ENCODE data around the gene SNAPC4. TPM values are rescaled to one million over a fixed set of nuclear protein-coding genes. Genes with fewer than 3 reads are reported as not detected.
A peak's percentile ranks its signal among the peaks of the same experiment; 100 is the strongest.

The SNAPC4 gene
- total and polyA plus RNA-seq, 4 donors, result 6.8 to 12.4 (median 9.8) TPM

GRCh38 chr9:136358016-136358415, 42.0 kb downstream of the SNAPC4 start:
- ATAC-seq (ENCODE audit: insufficient read depth, low FRiP score) (no peak), DNase-seq (no peak)
- Histone ChIP-seq H3K36me3 (ENCODE audit: control insufficient read depth in 4 of 4, insufficient read depth in 4 of 4, low read length in 4 of 4) (peaks cover 0 to 25% (median 2%) of the 10 kb centered on the region in 4 donors), H3K9me3 (ENCODE audit: control insufficient read depth in 4 of 4, insufficient read depth in 3 of 4, low read length in 3 of 4) (no peaks in the 10 kb centered on the region), H3K4me3 (no peak overlapping the region), H3K27me3 (ENCODE audit: control insufficient read depth in 3 of 3, insufficient read depth in 3 of 3, low read length in 2 of 3) (no peaks in the 10 kb centered on the region), H3K4me1 (ENCODE audit: control insufficient read depth in 5 of 5, insufficient read depth in 5 of 5, low read length in 5 of 5) (peaks cover 0 to 30% (median 9%) of the 10 kb centered on the region in 5 donors), H3K9ac (ENCODE audit: insufficient read depth in 1 of 2, low read length in 2 of 2) (no peak overlapping the region), H3K27ac (ENCODE audit: low read depth in 1 of 2, low read length in 1 of 2) (no peak overlapping the region)
- TF ChIP-seq CTCF (IDR thresholded peaks at IDR 0.05; ENCODE audit: control extremely low read depth, extremely low read depth), result no peak
- 88 to 92% methylated on average over 29 of the region's 29 CpGs for WGBS, 2 donors

GRCh38 chr9:136357202-136357725, 42.7 kb downstream of the SNAPC4 start:
- Histone ChIP-seq H3K9me3 (ENCODE audit: control insufficient read depth in 4 of 4, insufficient read depth in 3 of 4, low read length in 3 of 4) (no peaks in the 10 kb centered on the region), H3K9ac (ENCODE audit: insufficient read depth in 1 of 2, low read length in 2 of 2) (no peak overlapping the region), H3K27me3 (ENCODE audit: control insufficient read depth in 3 of 3, insufficient read depth in 3 of 3, low read length in 2 of 3) (no peaks in the 10 kb centered on the region), H3K27ac (ENCODE audit: low read depth in 1 of 2, low read length in 1 of 2) (no peak overlapping the region), H3K36me3 (ENCODE audit: control insufficient read depth in 4 of 4, insufficient read depth in 4 of 4, low read length in 4 of 4) (peaks cover 0 to 27% (median 2%) of the 10 kb centered on the region in 4 donors), H3K4me1 (ENCODE audit: control insufficient read depth in 5 of 5, insufficient read depth in 5 of 5, low read length in 5 of 5) (peaks cover 0 to 29% (median 6%) of the 10 kb centered on the region in 5 donors), H3K4me3 (no peak overlapping the region)
- ATAC-seq (ENCODE audit: insufficient read depth, low FRiP score), result no peak
- WGBS, 2 donors, result 85 to 86% methylated on average over 22 of the region's 22 CpGs
- no peak for TF ChIP-seq CTCF (IDR thresholded peaks at IDR 0.05; ENCODE audit: control extremely low read depth, extremely low read depth)
- no peak for DNase-seq

GRCh38 chr9:136355616-136356557, 44.1 kb downstream of the SNAPC4 start:
- H3K9me3 ChIP-seq (ENCODE audit: control insufficient read depth in 4 of 4, insufficient read depth in 3 of 4, low read length in 3 of 4), result no peaks in the 10 kb centered on the region
- ATAC-seq (ENCODE audit: insufficient read depth, low FRiP score), result no peak
- H3K4me1 ChIP-seq (ENCODE audit: control insufficient read depth in 5 of 5, insufficient read depth in 5 of 5, low read length in 5 of 5), result peaks cover 0 to 27% (median 6%) of the 10 kb centered on the region in 5 donors
- no peak overlapping the region for H3K9ac ChIP-seq (ENCODE audit: insufficient read depth in 1 of 2, low read length in 2 of 2)
- H3K27me3 ChIP-seq (ENCODE audit: control insufficient read depth in 3 of 3, insufficient read depth in 3 of 3, low read length in 2 of 3), result no peaks in the 10 kb centered on the region
- DNase-seq, result no peak
- peaks cover 0 to 27% (median 0%) of the 10 kb centered on the region in 4 donors for H3K36me3 ChIP-seq (ENCODE audit: control insufficient read depth in 4 of 4, insufficient read depth in 4 of 4, low read length in 4 of 4)
- TF ChIP-seq CTCF (IDR thresholded peaks at IDR 0.05; ENCODE audit: control extremely low read depth, extremely low read depth), result no peak
- H3K27ac ChIP-seq (ENCODE audit: low read depth in 1 of 2, low read length in 1 of 2), result peak overlapping the region in 1 of 2 donors; percentile 42
- WGBS, 2 donors, result 87 to 90% methylated on average over 45 to 54 of the region's 54 CpGs
- no peak overlapping the region for H3K4me3 ChIP-seq

All from lung (tissue), 12 donors.